Mucosa of descending colon (tissue), 3 donors: ENCODE measurements around the gene PRSS38. TPM values are rescaled to one million over a fixed set of nuclear protein-coding genes. Genes with fewer than 3 reads are reported as not detected.
"Not testable (repeated sequence)": the region's sequence is repeated elsewhere in the genome, so short reads cannot be mapped to it uniquely, and the experiment has no call there.

Experiments used
- ATAC-seq: fragments of 200-7000 bp; cut with Tn5 transposase; one replicate; pipeline ENCODE4 v1.9.1; 2020; ENCODE audit warnings: mild to moderate bottlenecking, moderate library complexity
- DNase-seq, 3 donors: peaks; one replicate each; pipeline ENCODE4 v3.0.0-alpha.2; 2020
- H3K36me3 ChIP-seq: fragments of 200-600 bp; one replicate; pipeline ENCODE4 v1.8.0; 2021; ENCODE audit warnings: low read depth, mild to moderate bottlenecking
- H3K4me1 ChIP-seq: fragments of 200-600 bp; one replicate; pipeline ENCODE4 v1.8.0; 2021; ENCODE audit warnings: low read depth, mild to moderate bottlenecking
- H3K4me3 ChIP-seq: fragments of 200-600 bp; one replicate; pipeline ENCODE4 v1.8.0; 2021; ENCODE audit warnings: mild to moderate bottlenecking
- H3K9me3 ChIP-seq: fragments of 200-600 bp; one replicate; pipeline ENCODE4 v1.8.0; 2021; ENCODE audit warnings: mild to moderate bottlenecking
- CTCF ChIP-seq: fragments of 200-600 bp; IDR thresholded peaks from one replicate; pipeline ENCODE4 v1.8.0; 2022; ENCODE audit warnings: antibody characterized with exemption, mild to moderate bottlenecking
- intact Hi-C, 2 donors: fragments of 100-400 bp; cut with DNase I in 1 of 2; cut with micrococcal nuclease in 1 of 2; formaldehyde crosslinking; loops; one replicate each; pipeline versions ENCODE4 v1.11.0 to v1.11.1; 2022; cut with DNase I, micrococcal nuclease
- total RNA-seq, 3 donors: library from RNA; stranded (reverse); fragmentation: NEBNext Ultra II Directional in 2 of 3; extraction: Animal tissue kit (Norgen Biotek cat#: 25700) in 2 of 3; gene quantifications; one replicate each; pipeline versions ENCODE4 v1.2.1 to v1.2.4, GENCODE V29; 2021 to 2023
- donor health status: DM: no; HTN: no; CAD: no; lungs with moderate emphysema.
- donor health status: DM: no; HTN: no; CAD: no.
- donor health status: DM: no; HTN: yes; CAD: no.

Gene PRSS38
- total RNA-seq, 3 donors from 2014 or later, result not detected

GRCh38 chr1:227856147-227856858, 40.8 kb downstream of the PRSS38 start:
- no peaks in the 10 kb centered on the region for H3K4me1 ChIP-seq
- ATAC-seq, result no peak
- intact Hi-C loops, result no loop called here
- no peak for TF ChIP-seq CTCF
- H3K4me3 ChIP-seq, result no peak overlapping the region
- DNase-seq, result no peak
- H3K36me3 ChIP-seq, result no peaks in the 10 kb centered on the region
- no peaks in the 10 kb centered on the region for H3K9me3 ChIP-seq

DNA sequence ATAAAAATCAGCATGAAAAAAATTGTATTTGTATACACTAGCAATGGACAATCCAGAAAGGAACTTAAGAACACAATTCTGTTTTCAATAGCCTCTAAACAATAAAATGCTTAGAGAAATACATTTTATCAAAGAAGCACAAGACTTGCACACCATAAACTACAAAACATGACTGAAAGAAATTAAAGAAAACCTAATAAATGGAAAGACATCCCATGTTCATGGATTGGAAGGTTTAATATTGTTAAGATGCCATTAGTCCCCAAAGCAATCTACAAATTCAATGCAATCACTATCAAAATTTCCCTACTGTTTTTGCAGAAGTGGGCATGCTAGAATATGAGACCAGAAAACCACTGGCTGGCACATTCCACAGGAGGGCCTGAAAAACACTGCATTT, 49.4 kb downstream of the PRSS38 start:
- intact Hi-C loops, result no loop called here
- H3K4me1 ChIP-seq, result no peaks in the 10 kb centered on the region
- no peak for TF ChIP-seq CTCF
- H3K36me3 ChIP-seq, result no peaks in the 10 kb centered on the region
- no peak for DNase-seq
- H3K9me3 ChIP-seq, result peaks cover 10% of the 10 kb centered on the region
- ATAC-seq, result no peak
- H3K4me3 ChIP-seq, result no peak overlapping the region

- no peak overlapping the region for H3K4me3 ChIP-seq
- peaks cover 7% of the 10 kb centered on the region for H3K9me3 ChIP-seq
- no peak for DNase-seq
- intact Hi-C loops, result no loop called here
- H3K36me3 ChIP-seq, result no peaks in the 10 kb centered on the region
- no peak for ATAC-seq
- no peaks in the 10 kb centered on the region for H3K4me1 ChIP-seq
- TF ChIP-seq CTCF, result no peak
Measured at GRCh38 chr1:227869279-227869842, 53.9 kb downstream of the PRSS38 start.

- Histone ChIP-seq H3K9me3 (peaks cover 2% of the 10 kb centered on the region), H3K4me1 (no peaks in the 10 kb centered on the region), H3K4me3 (no peak overlapping the region), H3K36me3 (no peaks in the 10 kb centered on the region)
- DNase-seq, result no peak
- no peak for ATAC-seq
- intact Hi-C loops, result no loop called here
- TF ChIP-seq CTCF, result no peak
Measured at GRCh38 chr1:227869851-227870305, 54.4 kb downstream of the PRSS38 start.

GRCh38 chr1:227870366-227870765, 54.9 kb downstream of the PRSS38 start:
- H3K9me3 ChIP-seq, result peaks cover 2% of the 10 kb centered on the region

GRCh38 chr1:227871892-227872291, 56.4 kb downstream of the PRSS38 start:
- H3K4me3 ChIP-seq, H3K9me3 ChIP-seq, DNase-seq, ATAC-seq, H3K36me3 ChIP-seq, H3K4me1 ChIP-seq, intact Hi-C loops: not testable (repeated sequence)

More at GRCh38 chr1:227870366-227870765, 54.9 kb downstream of the PRSS38 start:
- H3K4me3 ChIP-seq, result no peak overlapping the region
- no peak for TF ChIP-seq CTCF
- no peaks in the 10 kb centered on the region for H3K4me1 ChIP-seq
- ATAC-seq (no peak), DNase-seq (no peak)
- no peaks in the 10 kb centered on the region for H3K36me3 ChIP-seq
- intact Hi-C loops, result no loop called here

DNA sequence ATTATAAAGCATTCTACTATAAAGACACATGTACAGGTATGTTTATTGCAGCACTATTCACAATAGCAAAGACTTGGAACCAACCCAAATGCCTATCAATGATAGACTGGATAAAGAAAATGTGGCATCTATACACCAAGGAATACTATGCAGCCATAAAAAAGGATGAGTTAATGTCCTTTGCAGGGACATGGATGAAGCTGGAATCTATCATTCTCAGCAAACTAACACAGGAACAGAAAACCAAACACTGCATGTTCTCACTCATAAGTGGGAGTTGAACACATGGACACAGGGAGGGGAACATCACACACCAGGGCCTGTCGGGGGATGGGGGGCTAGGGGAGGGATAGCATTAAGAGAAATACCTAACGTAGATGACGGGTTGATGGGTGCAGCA, 62.3 kb downstream of the PRSS38 start:
- H3K4me1 ChIP-seq, DNase-seq, intact Hi-C loops, H3K4me3 ChIP-seq, ATAC-seq, H3K9me3 ChIP-seq, H3K36me3 ChIP-seq: not testable (repeated sequence)
